ENCODE measurements around the gene CSTA.

CSTA gene

GRCh38 chr3:122382888-122383666, 58.0 kb downstream of the CSTA start, which contains the start of gene MIX23:
Gene MIX23, minus strand, starts transcription at chr3:122383231. Its CDS starts 7 bp downstream, at chr3:122383224.
- peak; percentile 90 to 96 for DNase-seq

- DNase-seq, result peak; percentile 98 to 99
Observed at GRCh38 chr3:122383771-122384697, 59.0 kb downstream of the CSTA start, which contains the start of gene FAM162A. Gene FAM162A, plus strand, starts transcription at chr3:122384182. Its CDS starts 84 bp downstream, at chr3:122384266.

DNA sequence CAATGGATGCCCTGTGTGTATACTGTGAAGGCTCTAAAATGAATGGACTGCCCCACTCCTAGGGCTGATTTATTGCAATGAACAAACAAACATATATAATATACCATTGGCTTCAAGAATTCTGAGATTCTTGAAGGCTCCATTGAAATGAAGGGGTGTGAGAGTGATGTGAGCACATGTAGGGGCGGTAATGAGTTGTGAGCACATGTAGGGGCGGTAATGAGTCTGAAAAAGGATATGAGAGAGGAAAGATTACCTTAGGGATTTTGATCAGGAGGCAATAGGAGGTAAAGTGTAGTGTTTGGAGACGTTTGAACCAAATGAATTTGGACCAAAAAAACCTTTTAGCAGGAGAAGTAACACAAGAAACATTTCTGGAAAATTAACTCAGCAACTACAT, 62.7 kb downstream of the CSTA start:
- no peak for DNase-seq

- DNase-seq, result no peak
Observed at GRCh38 chr3:122389197-122389596, 64.1 kb downstream of the CSTA start.

- DNase-seq, result no peak
Observed at GRCh38 chr3:122389892-122390291, 64.8 kb downstream of the CSTA start.

- no peak for DNase-seq
Observed at GRCh38 chr3:122390665-122391064, 65.6 kb downstream of the CSTA start.
